Right lobe of liver (tissue), 6 donors: ENCODE measurements around the gene SFRP5. TPM values are rescaled to one million over a fixed set of nuclear protein-coding genes. Genes with fewer than 3 reads are reported as not detected.
A peak's percentile ranks its signal among the peaks of the same experiment; 100 is the strongest.

Experiments
- ATAC-seq, 4 donors: fragments of 200-7000 bp; cut with Tn5 transposase; one replicate each; pipeline ENCODE4 v1.9.1; 2020; ENCODE audit warnings: mild to moderate bottlenecking in 4 of 4, moderate library complexity in 4 of 4
- DNase-seq, 3 donors: peaks; one replicate each; pipeline ENCODE4 v3.0.0-alpha.2; 2020
- H3K27ac ChIP-seq, 3 donors: fragments of 200-600 bp; one replicate each; pipeline ENCODE4 v1.8.0; 2022
- H3K27me3 ChIP-seq, 2 donors: fragments of 200-600 bp; one replicate each; pipeline ENCODE4 v1.8.0; 2022
- H3K36me3 ChIP-seq, 4 donors: fragments of 200-600 bp; sonication (generic) in 1 of 4; one replicate each; pipeline versions ENCODE4 v1.5.1 to v1.8.0; 2017 to 2022; ENCODE audit warnings: control low read depth in 1 of 4
- H3K4me1 ChIP-seq, 4 donors: fragments of 200-600 bp; sonication (generic) in 1 of 4; one replicate each; pipeline versions ENCODE4 v1.5.1 to v1.8.0; 2017 to 2022; ENCODE audit warnings: control low read depth in 1 of 4
- H3K4me3 ChIP-seq, 3 donors: fragments of 200-600 bp; one replicate each; pipeline ENCODE4 v1.8.0; 2022
- H3K9me3 ChIP-seq, 4 donors: fragments of 200-600 bp; sonication (generic) in 1 of 4; one replicate each; pipeline versions ENCODE4 v1.5.1 to v1.8.0; 2017 to 2022; ENCODE audit warnings: control low read depth in 1 of 4
- CTCF ChIP-seq, 4 donors: fragments of 200-600 bp in 3 of 4; fragments of 450-650 bp in 1 of 4; IDR thresholded peaks; one replicate each; pipeline versions ENCODE4 v1.5.1 to v1.8.0; 2016 to 2022; ENCODE audit warnings: antibody characterized with exemption in 4 of 4, mild to moderate bottlenecking in 2 of 4
- POLR2A ChIP-seq: fragments of 450-650 bp; IDR thresholded peaks from one replicate; pipeline ENCODE4 v1.6.1; 2017; ENCODE audit warnings: antibody characterized with exemption, mild to moderate bottlenecking
- WGBS: methylation state at CpG from one replicate; pipeline ENCODE4 v1.1.6; 2018; ENCODE audit warnings: low coverage, low lambda C conversion rate; ENCODE audit not compliant: insufficient coverage; ENCODE audit errors: missing lambda C conversion rate; 5-methylcytosine and 5-hydroxymethylcytosine counted together
- intact Hi-C, 2 donors: fragments of 100-400 bp; cut with DNase I; formaldehyde crosslinking; loops; one replicate each; pipeline versions ENCODE4 v1.11.2 to v1.14.1; 2022
- total RNA-seq, 6 experiments: library from RNA; depleted of rRNA in 2 of 6; stranded (reverse); fragments of >200 nt in 2 of 6; fragmentation: NEBNext Ultra II Directional in 3 of 6; extraction: Animal tissue kit (Norgen Biotek cat#: 25700) in 3 of 6; gene quantifications; one replicate each; pipeline versions ENCODE4 v1.1.0 to v1.2.4, GENCODE V29; 2016 to 2023
- donor health status: DM: no; HTN: yes; CAD: no.
- donor health status: DM: no; HTN: no; CAD: no.
- donor health status: DM: no; HTN: no; CAD: no.
- donor health status: DM: no; HTN: yes; CAD: no.
- donor health status: DM: no; HTN: yes; CAD: no.

SFRP5 gene
- total RNA-seq, 6 experiments from 2014 or later: 1.6 to 6.6 (median 4.5) TPM

GRCh38 chr10:97721871-97722780, 49.7 kb downstream of the SFRP5 start:
- Histone ChIP-seq H3K27ac (no peak overlapping the region), H3K36me3 (no peaks in the 10 kb centered on the region), H3K9me3 (no peaks in the 10 kb centered on the region), H3K27me3 (no peaks in the 10 kb centered on the region), H3K4me1 (peaks cover 0 to 12% (median 2%) of the 10 kb centered on the region in 4 donors), H3K4me3 (no peak overlapping the region)
- TF ChIP-seq POLR2A (no peak), CTCF (IDR thresholded peaks at IDR 0.05) (no peak)
- DNase-seq (peak in 1 of 3 donors; percentile 17), ATAC-seq (no peak)
- WGBS: 77% methylated on average over 10 of the region's 12 CpGs
- intact Hi-C loops: no loop called here

GRCh38 chr10:97719602-97720001, 52.2 kb downstream of the SFRP5 start:
- no peaks in the 10 kb centered on the region for H3K27me3 ChIP-seq
- ATAC-seq (no peak), DNase-seq (peak in 1 of 3 donors; percentile 15)
- H3K27ac ChIP-seq: no peak overlapping the region
- H3K4me1 ChIP-seq: peaks cover 0 to 12% (median 2%) of the 10 kb centered on the region in 4 donors
- no peak overlapping the region for H3K4me3 ChIP-seq
- H3K36me3 ChIP-seq: no peaks in the 10 kb centered on the region
- intact Hi-C loops: no loop called here
- 92% methylated on average over 2 of the region's 2 CpGs for WGBS
- TF ChIP-seq CTCF (IDR thresholded peaks at IDR 0.05) (no peak), POLR2A (no peak)
- H3K9me3 ChIP-seq: no peaks in the 10 kb centered on the region

- Histone ChIP-seq H3K36me3 (no peaks in the 10 kb centered on the region), H3K27me3 (no peaks in the 10 kb centered on the region), H3K4me3 (no peak overlapping the region), H3K9me3 (no peaks in the 10 kb centered on the region), H3K4me1 (peaks cover 0 to 15% (median 2%) of the 10 kb centered on the region in 4 donors), H3K27ac (peak overlapping the region in 2 of 3 donors; percentile 32 to 60)
- intact Hi-C loops: no loop called here
- ATAC-seq: peak; percentile 89 to 91 (median 91)
- TF ChIP-seq CTCF (IDR thresholded peaks at IDR 0.05) (no peak), POLR2A (peak; percentile 68)
- 0% methylated on average over 2 of the region's 8 CpGs for WGBS
- peak; percentile 78 to 94 (median 90) for DNase-seq
Measured at GRCh38 chr10:97718659-97719142, 53.1 kb downstream of the SFRP5 start.

- DNase-seq (peak in 1 of 3 donors; percentile 42), ATAC-seq (no peak)
- 63% methylated on average over 5 of the region's 6 CpGs for WGBS
- no peaks in the 10 kb centered on the region for H3K9me3 ChIP-seq
- no peak for TF ChIP-seq CTCF (IDR thresholded peaks at IDR 0.05)
- no peak for TF ChIP-seq POLR2A
- no peak overlapping the region for H3K4me3 ChIP-seq
- no peaks in the 10 kb centered on the region for H3K36me3 ChIP-seq
- peaks cover 0 to 15% (median 2%) of the 10 kb centered on the region in 4 donors for H3K4me1 ChIP-seq
- intact Hi-C loops: no loop called here
- H3K27ac ChIP-seq: peak overlapping the region in 2 of 3 donors; percentile 32 to 59
- no peaks in the 10 kb centered on the region for H3K27me3 ChIP-seq
Measured at GRCh38 chr10:97718178-97718577, 53.6 kb downstream of the SFRP5 start.
